Measurements from ENCODE around the gene OSBPL3.

OSBPL3 gene

GRCh38 chr7:24763303-24763901 lies 216.6 kb downstream of the OSBPL3 start:
- DNase-seq (ENCODE audit: low read depth, low spot score): no peak

- no peak for DNase-seq (ENCODE audit: low read depth, low spot score)
Observed at GRCh38 chr7:24762771-24763170, 217.2 kb downstream of the OSBPL3 start.

- no peak for DNase-seq (ENCODE audit: low read depth, low spot score)
Observed at GRCh38 chr7:24760968-24761367, 219.0 kb downstream of the OSBPL3 start.

- DNase-seq (ENCODE audit: low read depth, low spot score): no peak
Observed at GRCh38 chr7:24757353-24758275, 222.4 kb downstream of the OSBPL3 start, which contains the start of gene GSDME. Gene GSDME (minus strand): TSS chr7:24757464. CDS start chr7:24749774, 7,690 bp downstream.

- no peak for DNase-seq (ENCODE audit: low read depth, low spot score)
Observed at GRCh38 chr7:24756545-24757352, 223.2 kb downstream of the OSBPL3 start.

- no peak for DNase-seq (ENCODE audit: low read depth, low spot score)
Observed at GRCh38 chr7:24755541-24756407, 224.2 kb downstream of the OSBPL3 start.

GRCh38 chr7:24754906-24755506 lies 225.0 kb downstream of the OSBPL3 start:
- no peak for DNase-seq (ENCODE audit: low read depth, low spot score)

- DNase-seq (ENCODE audit: low read depth, low spot score): no peak
Observed at GRCh38 chr7:24752073-24752800, 227.7 kb downstream of the OSBPL3 start.

GRCh38 chr7:24751484-24751883 lies 228.5 kb downstream of the OSBPL3 start:
- no peak for DNase-seq (ENCODE audit: low read depth, low spot score)

GRCh38 chr7:24750441-24751055 lies 229.4 kb downstream of the OSBPL3 start:
- DNase-seq (ENCODE audit: low read depth, low spot score): no peak

GRCh38 chr7:24748521-24748920 lies 231.5 kb downstream of the OSBPL3 start:
- DNase-seq (ENCODE audit: low read depth, low spot score): no peak
